IPS-18a (cell line): ENCODE results near the gene SLC25A29.

Experiments used
- H3K27ac ChIP-seq: one replicate; pipeline ENCODE4 v1.5.1; 2013; ENCODE audit warnings: low read length
- H3K27me3 ChIP-seq: one replicate; pipeline ENCODE4 v1.6.1; 2013; ENCODE audit warnings: mild to moderate bottlenecking, low read length; ENCODE audit not compliant: control insufficient read depth, insufficient read depth
- H3K36me3 ChIP-seq: one replicate; pipeline ENCODE4 v1.6.1; 2013; ENCODE audit warnings: low read depth, low read length; ENCODE audit not compliant: control insufficient read depth
- H3K4me1 ChIP-seq: one replicate; pipeline ENCODE4 v1.6.1; 2013; ENCODE audit warnings: low read depth, low read length; ENCODE audit not compliant: control insufficient read depth
- H3K4me3 ChIP-seq: one replicate; pipeline ENCODE4 v1.5.1; 2013; ENCODE audit warnings: low read length
- H3K9ac ChIP-seq: one replicate; pipeline ENCODE4 v1.6.1; 2013; ENCODE audit warnings: mild to moderate bottlenecking, low read length, moderate library complexity
- H3K9me3 ChIP-seq: one replicate; pipeline ENCODE4 v1.6.1; 2013; ENCODE audit warnings: low read depth, low read length; ENCODE audit not compliant: control insufficient read depth

Gene SLC25A29

DNA sequence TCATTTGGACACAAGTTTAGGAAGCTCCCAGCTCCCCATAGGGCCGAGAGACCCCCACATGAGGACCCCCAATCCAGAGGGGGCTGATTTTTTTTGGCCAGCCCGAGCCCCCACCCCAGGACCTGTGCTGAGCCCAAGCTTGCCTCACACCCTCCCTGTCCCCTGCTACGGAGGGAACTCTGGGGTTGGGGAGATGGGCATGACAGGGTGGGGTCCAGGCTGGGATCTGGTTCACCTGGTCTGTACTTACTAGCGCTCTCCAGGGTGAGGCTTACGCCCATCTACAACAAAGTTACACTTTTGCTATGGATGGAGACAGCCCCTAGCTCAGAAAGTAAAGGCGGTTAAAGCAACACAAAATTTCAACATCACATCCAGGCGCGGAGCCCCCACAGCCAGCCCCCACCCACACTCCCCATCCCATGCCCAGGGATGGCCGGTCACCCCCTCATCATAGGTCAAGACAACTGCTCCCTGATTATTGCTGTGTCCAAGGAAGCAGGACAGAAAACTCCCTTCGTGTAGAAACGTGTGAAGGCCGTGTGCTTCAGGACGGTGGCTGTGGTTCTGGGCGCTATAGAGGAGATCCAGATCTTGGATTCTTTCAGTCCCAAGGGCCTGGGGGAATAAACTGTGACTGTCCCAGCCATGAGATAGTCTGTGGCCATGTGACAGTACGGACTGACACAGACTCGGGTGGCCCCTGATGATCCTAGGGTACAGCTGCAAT lies 10.7 kb downstream of the SLC25A29 start:
- Histone ChIP-seq H3K9me3 (no peaks in the 10 kb centered on the region), H3K27ac (no peak overlapping the region), H3K4me3 (no peak overlapping the region), H3K36me3 (peaks cover 41% of the 10 kb centered on the region), H3K9ac (no peak overlapping the region), H3K4me1 (no peaks in the 10 kb centered on the region), H3K27me3 (no peaks in the 10 kb centered on the region)

DNA sequence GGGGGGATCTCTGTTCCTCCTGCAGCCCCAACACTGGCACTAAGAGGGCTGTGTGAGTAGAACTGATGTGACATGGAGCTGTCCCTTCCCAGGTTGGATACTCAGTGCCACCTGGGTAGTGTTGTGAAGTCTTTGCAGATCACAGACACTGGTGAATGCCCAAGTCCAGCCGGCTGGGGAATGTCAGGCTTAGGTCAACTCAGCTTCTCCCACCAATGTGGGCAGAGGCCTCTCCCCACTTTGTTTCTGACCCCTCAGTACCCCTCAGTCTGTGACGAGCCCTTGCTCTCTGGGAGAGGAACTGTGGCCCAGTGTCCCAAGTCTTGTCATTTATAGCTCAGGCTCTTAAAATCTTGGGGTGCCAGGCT lies 11.3 kb downstream of the SLC25A29 start:
- Histone ChIP-seq H3K36me3 (peaks cover 44% of the 10 kb centered on the region), H3K4me1 (no peaks in the 10 kb centered on the region), H3K9ac (no peak overlapping the region), H3K9me3 (no peaks in the 10 kb centered on the region), H3K4me3 (no peak overlapping the region), H3K27ac (no peak overlapping the region), H3K27me3 (no peaks in the 10 kb centered on the region)

DNA sequence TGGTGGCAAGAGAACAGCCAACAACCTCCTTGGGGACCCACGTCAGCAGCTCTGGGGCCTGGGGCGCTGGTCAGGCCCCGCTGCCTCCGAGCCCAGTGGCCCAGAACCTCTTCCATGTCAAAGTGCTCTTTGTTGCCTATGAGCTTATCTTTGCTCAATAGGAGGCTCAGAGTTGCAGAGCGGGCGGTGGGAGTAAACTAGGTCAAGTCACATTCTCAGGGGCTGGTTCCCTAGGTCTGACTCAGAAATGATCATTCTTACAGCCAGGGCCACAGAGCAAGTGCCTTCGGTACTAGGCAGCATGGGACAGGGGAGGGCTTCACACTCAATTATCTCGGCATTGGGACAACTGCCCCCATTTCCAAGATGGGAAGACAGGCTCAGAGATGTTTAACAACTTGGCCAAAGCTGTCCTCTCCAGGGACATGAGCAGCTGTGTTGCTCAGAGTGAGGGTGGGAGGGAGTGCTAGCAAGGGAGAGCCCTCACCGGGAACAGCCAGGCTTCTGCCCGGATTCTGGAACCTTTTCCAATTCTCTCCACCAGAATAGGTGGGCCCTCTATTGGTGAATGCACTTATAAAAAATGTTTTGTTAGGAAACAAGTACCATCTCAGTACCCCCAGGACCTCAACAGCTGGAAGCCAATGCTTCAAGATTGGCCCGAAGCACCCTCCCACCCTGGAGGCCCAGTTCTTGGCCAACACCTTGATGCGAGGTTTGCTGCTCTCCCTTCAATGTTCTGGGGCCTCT lies 11.9 kb downstream of the SLC25A29 start:
- Histone ChIP-seq H3K4me1 (no peaks in the 10 kb centered on the region), H3K27me3 (no peaks in the 10 kb centered on the region), H3K9me3 (no peaks in the 10 kb centered on the region), H3K9ac (no peak overlapping the region), H3K4me3 (no peak overlapping the region), H3K36me3 (peaks cover 44% of the 10 kb centered on the region), H3K27ac (no peak overlapping the region)

DNA sequence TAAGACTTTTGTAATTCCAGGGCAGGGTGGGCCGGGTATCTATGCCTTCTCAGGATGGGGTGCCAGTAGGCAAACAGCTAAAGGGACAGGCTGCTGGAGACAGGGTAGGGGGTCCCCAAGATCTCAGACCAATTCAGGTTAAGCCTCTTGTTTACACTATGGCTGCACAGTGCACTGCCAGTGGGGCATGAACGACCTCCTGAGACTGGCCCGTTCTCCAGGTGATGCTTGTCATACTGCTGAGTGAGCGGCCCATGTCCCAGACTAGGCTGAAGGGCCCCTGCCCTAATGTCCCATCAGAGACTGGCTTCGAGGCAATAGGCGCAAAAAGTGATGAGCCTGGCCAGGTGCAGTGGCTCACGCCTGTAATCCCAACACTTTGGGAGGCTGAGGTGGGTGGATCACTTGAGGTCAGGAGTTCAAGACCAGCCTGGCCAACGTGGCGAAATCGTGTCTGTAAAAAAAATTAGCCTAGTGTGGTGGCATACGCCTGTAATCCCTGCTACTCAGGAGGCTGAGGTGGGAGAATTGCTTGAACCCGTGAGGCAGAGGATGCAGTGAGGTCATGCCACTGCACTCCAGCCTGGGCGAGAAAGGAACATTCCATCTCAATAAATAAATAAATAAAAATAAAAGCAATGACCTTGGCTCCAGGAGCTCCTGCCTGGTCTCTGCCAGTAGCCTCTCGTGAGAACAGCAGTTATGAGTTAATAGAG lies 12.6 kb downstream of the SLC25A29 start:
- peaks cover 47% of the 10 kb centered on the region for H3K36me3 ChIP-seq
- no peaks in the 10 kb centered on the region for H3K9me3 ChIP-seq
- no peak overlapping the region for H3K27ac ChIP-seq
- no peak overlapping the region for H3K4me3 ChIP-seq
- H3K4me1 ChIP-seq: no peaks in the 10 kb centered on the region
- H3K27me3 ChIP-seq: no peaks in the 10 kb centered on the region
- no peak overlapping the region for H3K9ac ChIP-seq

DNA sequence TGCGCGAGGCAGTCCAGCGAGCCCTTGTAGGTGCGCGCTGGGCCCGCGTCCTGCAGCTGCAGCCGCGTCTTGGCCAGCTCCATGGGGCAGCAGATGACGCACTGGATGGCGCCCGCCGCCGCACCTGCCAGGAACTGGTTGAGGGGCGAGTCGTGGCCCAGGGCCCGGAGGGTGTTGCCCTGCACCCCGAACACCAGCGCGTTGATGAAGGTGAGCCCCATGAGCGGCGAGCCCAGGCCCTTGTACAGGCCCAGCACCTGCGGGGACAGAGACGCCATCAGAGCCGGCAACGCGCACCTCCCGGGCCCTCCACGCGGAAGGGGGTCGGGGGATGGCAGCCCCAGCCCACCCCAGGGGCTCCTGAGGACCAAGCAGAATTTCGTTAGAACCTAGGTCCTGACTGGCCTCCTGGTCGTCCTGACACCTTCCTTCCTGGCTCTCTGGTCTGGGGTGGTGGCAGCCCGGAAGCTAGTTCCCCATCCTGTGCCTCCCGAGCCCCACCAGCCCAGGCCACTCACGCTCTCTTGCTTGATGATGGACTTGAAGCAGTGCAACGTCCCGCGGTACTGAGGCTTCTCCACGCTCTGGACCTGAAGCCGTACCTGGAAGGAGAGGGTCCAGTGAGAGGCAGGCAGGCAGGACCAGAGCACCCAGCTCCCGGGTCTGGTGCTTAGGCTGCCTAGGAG lies 13.3 kb downstream of the SLC25A29 start:
- no peaks in the 10 kb centered on the region for H3K9me3 ChIP-seq
- H3K9ac ChIP-seq: no peak overlapping the region
- H3K4me3 ChIP-seq: no peak overlapping the region
- no peak overlapping the region for H3K27ac ChIP-seq
- H3K36me3 ChIP-seq: peaks cover 39% of the 10 kb centered on the region
- no peaks in the 10 kb centered on the region for H3K27me3 ChIP-seq
- no peaks in the 10 kb centered on the region for H3K4me1 ChIP-seq

DNA sequence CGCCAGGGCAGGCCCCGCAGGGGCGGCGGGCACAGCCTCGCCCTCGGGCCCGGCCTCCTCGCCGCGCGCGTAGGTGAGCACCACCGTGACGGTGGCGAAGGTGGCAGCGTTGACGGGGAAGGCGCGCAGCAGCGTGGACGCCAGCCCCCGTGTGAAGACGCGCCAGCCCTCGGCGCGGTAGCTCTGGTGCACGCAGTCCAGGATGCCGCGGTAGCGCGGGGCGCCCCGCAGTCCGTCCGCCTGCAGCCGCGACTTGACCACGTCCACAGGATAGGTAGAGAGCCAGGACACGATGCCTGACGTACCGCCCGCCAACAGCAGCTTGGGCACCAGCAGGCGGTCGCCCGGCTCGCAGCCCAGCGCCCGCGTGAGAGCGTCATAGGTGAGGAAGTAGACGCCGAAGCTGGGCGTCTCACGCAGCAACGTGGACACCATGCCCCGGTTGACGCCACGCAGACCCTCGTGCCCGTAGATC lies 13.9 kb downstream of the SLC25A29 start:
- no peaks in the 10 kb centered on the region for H3K27me3 ChIP-seq
- H3K4me3 ChIP-seq: no peak overlapping the region
- no peak overlapping the region for H3K27ac ChIP-seq
- no peak overlapping the region for H3K9ac ChIP-seq
- peaks cover 37% of the 10 kb centered on the region for H3K36me3 ChIP-seq
- H3K9me3 ChIP-seq: no peaks in the 10 kb centered on the region
- H3K4me1 ChIP-seq: no peaks in the 10 kb centered on the region

DNA sequence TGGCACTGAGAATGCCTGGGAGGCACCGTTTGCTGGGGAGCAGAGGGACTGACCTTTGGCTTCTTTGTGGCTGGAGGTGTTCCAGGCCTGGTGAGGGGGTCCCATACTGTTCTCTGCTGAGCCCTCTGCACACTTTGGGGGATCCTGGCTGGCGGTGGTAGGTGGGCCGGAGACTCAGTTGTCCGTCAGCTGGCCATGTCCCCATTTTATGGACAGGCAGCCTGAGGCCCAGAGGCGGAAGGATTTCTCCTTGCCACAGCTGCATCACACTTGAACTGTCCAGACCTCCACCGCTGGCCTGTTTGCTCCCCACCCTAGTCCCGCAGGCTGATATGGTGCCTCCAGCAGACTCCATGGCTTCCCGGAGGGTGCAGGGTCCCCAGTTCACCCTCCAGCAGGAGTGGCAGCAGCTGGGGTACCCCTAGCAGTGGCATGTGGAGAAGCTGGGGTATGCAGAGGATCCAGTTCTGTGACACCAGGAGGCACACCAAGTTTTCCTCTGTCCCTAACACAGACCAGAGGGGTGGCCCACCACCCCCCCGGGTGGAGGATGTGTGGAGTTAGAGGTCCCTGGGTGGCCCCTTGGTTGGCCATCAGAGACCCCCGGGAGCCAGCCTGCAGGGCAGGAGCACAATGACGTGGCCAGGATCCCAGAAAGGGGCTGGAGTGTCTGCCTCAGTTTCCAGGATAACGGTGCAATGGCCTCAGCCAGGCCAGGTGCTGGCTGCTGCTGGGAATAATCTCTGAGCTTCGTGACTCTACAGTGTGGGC lies 14.8 kb downstream of the SLC25A29 start:
- Histone ChIP-seq H3K27me3 (no peaks in the 10 kb centered on the region), H3K9ac (no peak overlapping the region), H3K36me3 (peaks cover 32% of the 10 kb centered on the region), H3K27ac (no peak overlapping the region), H3K4me3 (no peak overlapping the region), H3K9me3 (no peaks in the 10 kb centered on the region), H3K4me1 (no peaks in the 10 kb centered on the region)

DNA sequence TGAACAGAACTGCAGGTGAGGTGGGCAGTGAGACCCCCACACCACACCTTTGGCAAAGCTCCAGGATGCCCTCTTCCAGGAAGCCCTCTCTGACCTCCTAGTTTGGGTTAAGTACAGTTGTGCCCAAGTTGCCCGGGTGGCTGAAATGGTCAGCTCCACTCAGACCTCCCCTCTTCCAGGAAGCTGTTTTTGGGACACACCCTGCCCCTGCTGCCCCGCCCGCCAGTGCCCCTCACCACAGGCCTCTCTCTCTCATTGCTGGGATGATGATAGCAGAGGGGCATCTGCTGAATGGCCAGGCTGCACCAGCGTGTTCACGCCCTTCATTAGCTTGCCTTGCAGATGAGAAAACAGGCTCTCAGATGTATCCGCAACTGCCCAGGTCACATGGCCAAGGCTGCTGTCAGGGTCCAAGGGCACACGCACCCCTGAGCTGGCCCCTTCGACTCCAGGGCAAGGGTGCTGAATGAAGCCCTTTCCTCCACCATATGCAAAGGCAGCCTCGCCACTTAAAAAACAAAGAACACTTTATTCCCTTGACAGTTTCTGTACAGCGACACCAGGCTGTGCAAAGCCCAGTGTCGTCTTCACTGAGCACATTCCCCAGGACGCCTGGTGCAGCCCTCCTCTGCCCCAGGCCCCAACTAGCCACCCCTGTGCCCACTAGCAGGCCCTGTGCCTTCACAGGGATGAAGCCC lies 15.5 kb downstream of the SLC25A29 start:
- H3K27ac ChIP-seq: no peak overlapping the region
- H3K4me1 ChIP-seq: no peaks in the 10 kb centered on the region
- H3K9ac ChIP-seq: no peak overlapping the region
- no peaks in the 10 kb centered on the region for H3K27me3 ChIP-seq
- peaks cover 32% of the 10 kb centered on the region for H3K36me3 ChIP-seq
- no peak overlapping the region for H3K4me3 ChIP-seq
- no peaks in the 10 kb centered on the region for H3K9me3 ChIP-seq

DNA sequence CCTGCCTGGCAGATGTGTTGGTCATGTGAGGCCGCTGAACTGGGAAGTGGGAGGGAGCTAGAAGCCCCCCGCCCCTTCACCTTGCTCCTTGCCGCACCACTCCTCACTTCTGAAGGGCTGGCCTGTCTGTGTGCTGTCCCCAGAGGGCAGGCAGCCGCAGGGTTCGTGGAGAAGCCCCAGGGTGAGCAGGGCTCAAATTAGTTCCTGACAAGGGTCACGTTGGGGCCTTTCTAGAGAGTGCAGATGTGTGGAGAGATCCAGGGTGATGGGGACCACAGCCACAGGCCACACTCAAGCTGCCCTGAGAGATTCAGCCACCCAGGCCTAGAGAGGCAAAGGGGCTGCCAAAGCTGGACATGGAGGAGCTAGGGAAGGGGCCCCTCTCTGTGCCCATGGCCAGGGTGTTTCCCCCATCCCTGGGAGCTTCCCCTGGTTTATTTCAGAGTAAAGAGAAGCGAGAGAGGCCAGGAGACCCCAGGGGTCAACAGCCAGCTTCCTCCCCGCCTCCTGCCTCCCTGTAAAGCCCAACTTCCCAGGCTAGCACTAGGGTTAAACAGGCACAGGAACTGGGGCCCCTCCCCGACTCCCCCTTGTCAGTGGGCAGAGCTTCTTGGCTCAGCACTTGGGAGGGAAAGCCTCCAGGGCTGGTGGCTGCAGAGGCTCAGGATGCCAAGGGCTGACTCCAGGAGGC lies 16.2 kb downstream of the SLC25A29 start:
- Histone ChIP-seq H3K4me1 (no peaks in the 10 kb centered on the region), H3K36me3 (peaks cover 32% of the 10 kb centered on the region), H3K27me3 (no peaks in the 10 kb centered on the region), H3K4me3 (no peak overlapping the region), H3K9me3 (no peaks in the 10 kb centered on the region), H3K9ac (no peak overlapping the region), H3K27ac (no peak overlapping the region)
